Endothelial cell of umbilical vein (primary cell): Measurements from ENCODE around the gene SFMBT2. TPM values are rescaled to one million over a fixed set of nuclear protein-coding genes. Genes with fewer than 3 reads are reported as not detected.

Experiments
- BruUV-seq: library from RNA; stranded (reverse); fragments of 400-500 nt; replicated peaks from 2 replicates; lab custom pipeline; 2021; lab: Mats Ljungman, UMichigan
- CTCF ChIA-PET: fragments of 300-600, 350-600 bp; sonication (Branson Sonifier 250); formaldehyde crosslinking; loops from one replicate; lab custom pipeline; 2021; ENCODE audit warnings: antibody characterized with exemption, inconsistent platforms; lab: Charles Lee
- POLR2A ChIA-PET: fragments of 300-600, 350-600 bp; sonication (Branson Sonifier 250); formaldehyde crosslinking; loops from one replicate; lab custom pipeline; 2021; ENCODE audit warnings: antibody characterized with exemption, inconsistent platforms; lab: Charles Lee
- DNase-seq: peaks from one replicate; pipeline ENCODE4 v3.0.0-alpha.2; 2011; ENCODE audit warnings: low read depth, low spot score
- FAIRE-seq: peaks from 2 replicates; lab custom pipeline; 2011; peaks lifted over from hg19 to GRCh38; lab: Jason Lieb, UNC
- H2AFZ ChIP-seq: 2 replicates; pipeline ENCODE4 v1.6.0; 2012; ENCODE audit warnings: low read depth, low read length, control low read depth, inconsistent platforms
- H3K27ac ChIP-seq: 2 replicates; pipeline ENCODE4 v1.5.1; 2011; ENCODE audit warnings: low read depth, mild to moderate bottlenecking, control low read depth, low read length, moderate library complexity; ENCODE audit not compliant: insufficient read depth
- H3K27me3 ChIP-seq, 2 experiments: 2 replicates each; pipeline versions ENCODE4 v1.6.0 to v1.6.1; 2011; ENCODE audit warnings: low read length in 2 of 2, mixed read lengths in 1 of 2; ENCODE audit not compliant: control insufficient read depth in 2 of 2, insufficient read depth in 2 of 2
- H3K36me3 ChIP-seq, 2 experiments: 2 replicates in 1 of 2; 3 replicates in 1 of 2; pipeline ENCODE4 v1.5.1; 2011; ENCODE audit warnings: low read length in 2 of 2, mild to moderate bottlenecking in 1 of 2, moderate library complexity in 1 of 2; ENCODE audit not compliant: control insufficient read depth in 2 of 2, insufficient read depth in 2 of 2; ENCODE audit errors: extremely low read depth in 1 of 2
- H3K4me1 ChIP-seq: 3 replicates; pipeline ENCODE4 v1.5.1; 2011; ENCODE audit warnings: mild to moderate bottlenecking, low read length; ENCODE audit not compliant: control insufficient read depth, insufficient read depth; ENCODE audit errors: extremely low read depth
- H3K4me2 ChIP-seq: 2 replicates; pipeline ENCODE4 v1.6.1; 2011; ENCODE audit warnings: low read length, control low read depth, mixed read lengths; ENCODE audit not compliant: insufficient read depth
- H3K4me3 ChIP-seq, 3 experiments: fragments of 200-600 bp in 1 of 3; sonication (generic), shearing (Covaris generic) in 1 of 3; replicated peaks in 1 of 3; 2 replicates each; pipeline ENCODE4 v1.5.1; 2011 to 2016; ENCODE audit warnings: control low read depth in 3 of 3, low read length in 3 of 3, mild to moderate bottlenecking in 2 of 3, inconsistent platforms in 1 of 3, low read depth in 1 of 3, moderate library complexity in 1 of 3; ENCODE audit not compliant: insufficient read depth in 1 of 3
- H3K79me2 ChIP-seq: 2 replicates; pipeline ENCODE4 v1.6.0; 2012; ENCODE audit warnings: low read length, inconsistent platforms; ENCODE audit not compliant: control insufficient read depth, insufficient read depth
- H3K9ac ChIP-seq: replicated peaks from 2 replicates; pipeline ENCODE3; 2011; ENCODE audit warnings: low read length, control low read depth; ENCODE audit not compliant: insufficient read depth; ENCODE audit errors: extremely low read depth
- H3K9me1 ChIP-seq: replicated peaks from 3 replicates; pipeline ENCODE4 v1.6.0; 2011; ENCODE audit warnings: mild to moderate bottlenecking, low read length; ENCODE audit not compliant: control insufficient read depth, insufficient read depth; ENCODE audit errors: extremely low read depth
- H3K9me3 ChIP-seq: replicated peaks from 2 replicates; pipeline ENCODE4 v1.5.1; 2012; ENCODE audit warnings: low read length, inconsistent platforms; ENCODE audit not compliant: control insufficient read depth, insufficient read depth
- H4K20me1 ChIP-seq: replicated peaks from 2 replicates; pipeline ENCODE3; 2011; ENCODE audit warnings: mild to moderate bottlenecking, low read length; ENCODE audit not compliant: control insufficient read depth, insufficient read depth; ENCODE audit errors: extremely low read depth
- EZH2 ChIP-seq: IDR thresholded peaks from 2 replicates; pipeline ENCODE4 v1.6.1; 2012; ENCODE audit warnings: borderline replicate concordance, low read depth, mild to moderate bottlenecking, moderate library complexity, low read length, inconsistent platforms; ENCODE audit not compliant: severe bottlenecking
- FOS ChIP-seq: IDR thresholded peaks from 2 replicates; pipeline ENCODE4 v1.6.1; 2011; ENCODE audit warnings: mild to moderate bottlenecking, low read length, moderate library complexity, borderline replicate concordance; ENCODE audit not compliant: insufficient read depth
- GATA2 ChIP-seq: IDR thresholded peaks from 2 replicates; pipeline ENCODE4 v1.7.0; 2011; ENCODE audit warnings: low read depth, mild to moderate bottlenecking, moderate library complexity, mixed read lengths, low read length; ENCODE audit not compliant: insufficient read length, insufficient read depth
- JUN ChIP-seq: IDR thresholded peaks from 2 replicates; pipeline ENCODE4 v1.6.1; 2011; ENCODE audit warnings: borderline replicate concordance, low read depth; ENCODE audit not compliant: insufficient read length, insufficient read depth
- MYC ChIP-seq: IDR thresholded peaks from one replicate; pipeline ENCODE4 v1.6.1; 2011; ENCODE audit warnings: mild to moderate bottlenecking, low read depth, low read length
- POLR2A ChIP-seq: IDR thresholded peaks from 2 replicates; pipeline ENCODE4 v1.6.1; 2012; ENCODE audit warnings: low read depth, mild to moderate bottlenecking, control low read depth, low read length
- POLR2AphosphoS5 ChIP-seq: IDR thresholded peaks from 2 replicates; pipeline ENCODE4 v1.6.1; 2012; ENCODE audit warnings: low read depth, mild to moderate bottlenecking, control low read depth, low read length, moderate library complexity; ENCODE audit not compliant: insufficient read depth
- dilution Hi-C: fragments of 300-500 bp; cut with MboI; formaldehyde crosslinking; loops from one replicate; pipeline ENCODE4 v1.15.0; 2019; ENCODE audit warnings: low sequenced_read_pairs; ENCODE audit not compliant: extremely low pct_ligation_motif_present
- intact Hi-C: fragments of 100-400 bp; cut with micrococcal nuclease; formaldehyde crosslinking; loops from one replicate; pipeline ENCODE4 v1.10.0; 2022
- polyA plus RNA-seq, 4 experiments: library from polyadenylated mRNA; depleted of rRNA in 3 of 4; stranded (reverse) in 3 of 4; unstranded in 1 of 4; fragments of >200 nt; gene quantifications; 2 replicates each; pipeline versions ENCODE4 v1.2.1 to v1.2.3, GENCODE V29; 2011 to 2012; ENCODE audit warnings: missing spikeins in 1 of 4
- total RNA-seq: library from RNA; stranded (reverse); gene quantifications from 2 replicates; pipeline ENCODE4 v1.2.3, GENCODE V29; 2021
- TF ChIP-seq, protein P1 (sequence below): IDR thresholded peaks from 2 replicates; pipeline ENCODE4 v1.6.1; 2011; ENCODE audit not compliant: insufficient read depth, insufficient read length
- TF ChIP-seq, protein P2 (sequence below), 2 donors: IDR thresholded peaks; 1 replicate in 1 of 2; 2 replicates in 1 of 2; pipeline ENCODE4 v1.5.1; 2011; ENCODE audit warnings: low read length in 2 of 2, mild to moderate bottlenecking in 2 of 2, moderate library complexity in 2 of 2, control low read depth in 1 of 2, inconsistent platforms in 1 of 2, low read depth in 1 of 2; ENCODE audit not compliant: insufficient read depth in 1 of 2; ENCODE audit errors: extremely low read depth in 1 of 2

Gene SFMBT2
- total and polyA plus RNA-seq, 2 donors (not counting 3 experiments of a cell fraction or from before 2014, with no cell fraction given): 0.14 to 0.64 TPM

DNA sequence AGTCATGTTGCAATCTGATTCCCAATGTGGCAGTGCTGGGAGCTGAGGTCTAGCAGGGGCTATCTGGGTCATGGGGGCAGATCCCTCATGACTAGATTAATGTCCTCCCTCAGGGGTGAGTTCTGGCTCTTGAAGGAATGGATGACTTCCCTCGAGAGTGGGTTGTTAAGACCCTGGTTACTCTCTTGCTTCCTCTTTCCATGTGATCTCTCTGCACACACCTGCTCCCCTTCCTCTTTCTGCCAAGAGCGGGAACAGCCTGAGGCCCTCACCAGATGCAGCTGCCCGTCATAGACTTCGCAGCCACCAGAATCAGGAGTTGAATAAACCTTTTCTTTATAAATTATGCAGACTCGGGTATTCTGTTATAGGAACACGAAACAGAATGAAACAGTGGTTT, 37.8 kb downstream of the SFMBT2 start:
- H3K9me3 ChIP-seq: no peaks in the 10 kb centered on the region
- TF ChIP-seq GATA2 (no peak), EZH2 (no peak), JUN (no peak), MYC (no peak), POLR2A (no peak), POLR2AphosphoS5 (no peak)
- TF ChIP-seq, protein P1, sequence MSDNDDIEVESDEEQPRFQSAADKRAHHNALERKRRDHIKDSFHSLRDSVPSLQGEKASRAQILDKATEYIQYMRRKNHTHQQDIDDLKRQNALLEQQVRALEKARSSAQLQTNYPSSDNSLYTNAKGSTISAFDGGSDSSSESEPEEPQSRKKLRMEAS: no peak
- no TSS peak for BruUV-seq
- H3K4me3 ChIP-seq: no peak overlapping the region
- ChIA-PET POLR2A (no interaction called here), CTCF (no interaction called here)
- no peak overlapping the region for H3K4me2 ChIP-seq
- intact Hi-C loops (no loop called here), dilution Hi-C loops (no loop called here)
- H3K27ac ChIP-seq: no peak overlapping the region
- no peaks in the 10 kb centered on the region for H4K20me1 ChIP-seq
- H3K9ac ChIP-seq: no peak overlapping the region
- no peaks in the 10 kb centered on the region for H3K9me1 ChIP-seq
- H3K27me3 ChIP-seq: no peaks in the 10 kb centered on the region
- no peaks in the 10 kb centered on the region for H3K79me2 ChIP-seq
- no peak overlapping the region for H2AFZ ChIP-seq
- DNase-seq: no peak
- H3K36me3 ChIP-seq: no peaks in the 10 kb centered on the region
- no peaks in the 10 kb centered on the region for H3K4me1 ChIP-seq
- FAIRE-seq: no peak

DNA sequence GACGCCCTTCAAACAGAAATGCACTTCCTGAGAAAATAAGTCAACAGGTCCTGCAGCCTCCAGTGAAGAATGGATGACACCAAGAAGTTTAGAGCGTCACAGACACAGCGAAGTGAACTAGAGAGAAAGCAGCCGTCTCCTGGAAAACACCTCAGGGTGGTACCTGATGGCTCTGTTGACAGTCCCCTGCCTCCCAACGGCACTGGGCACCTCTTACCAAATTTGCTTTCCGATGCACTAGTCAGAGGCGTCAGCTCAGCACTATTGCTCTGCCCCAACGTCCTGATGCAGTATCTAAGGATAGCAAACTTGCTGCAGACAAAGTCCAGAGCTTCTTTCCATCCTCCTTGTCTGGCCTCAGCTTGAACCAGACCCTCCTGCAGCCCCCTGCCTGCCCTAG, 38.3 kb downstream of the SFMBT2 start:
- dilution Hi-C loops (no loop called here), intact Hi-C loops (no loop called here)
- TF ChIP-seq FOS: no peak
- no peak for TF ChIP-seq GATA2
- TF ChIP-seq JUN: no peak
- TF ChIP-seq, protein P1: no peak
- no peak for TF ChIP-seq POLR2AphosphoS5
- TF ChIP-seq EZH2: no peak
- TF ChIP-seq, protein P2, sequence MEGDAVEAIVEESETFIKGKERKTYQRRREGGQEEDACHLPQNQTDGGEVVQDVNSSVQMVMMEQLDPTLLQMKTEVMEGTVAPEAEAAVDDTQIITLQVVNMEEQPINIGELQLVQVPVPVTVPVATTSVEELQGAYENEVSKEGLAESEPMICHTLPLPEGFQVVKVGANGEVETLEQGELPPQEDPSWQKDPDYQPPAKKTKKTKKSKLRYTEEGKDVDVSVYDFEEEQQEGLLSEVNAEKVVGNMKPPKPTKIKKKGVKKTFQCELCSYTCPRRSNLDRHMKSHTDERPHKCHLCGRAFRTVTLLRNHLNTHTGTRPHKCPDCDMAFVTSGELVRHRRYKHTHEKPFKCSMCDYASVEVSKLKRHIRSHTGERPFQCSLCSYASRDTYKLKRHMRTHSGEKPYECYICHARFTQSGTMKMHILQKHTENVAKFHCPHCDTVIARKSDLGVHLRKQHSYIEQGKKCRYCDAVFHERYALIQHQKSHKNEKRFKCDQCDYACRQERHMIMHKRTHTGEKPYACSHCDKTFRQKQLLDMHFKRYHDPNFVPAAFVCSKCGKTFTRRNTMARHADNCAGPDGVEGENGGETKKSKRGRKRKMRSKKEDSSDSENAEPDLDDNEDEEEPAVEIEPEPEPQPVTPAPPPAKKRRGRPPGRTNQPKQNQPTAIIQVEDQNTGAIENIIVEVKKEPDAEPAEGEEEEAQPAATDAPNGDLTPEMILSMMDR (IDR thresholded peaks at IDR 0.05; ENCODE audit: extremely low read depth in 1 of 2, insufficient read depth in 1 of 2, low read depth in 1 of 2, low read length in 2 of 2): no peak
- TF ChIP-seq MYC: no peak
- no peak for TF ChIP-seq POLR2A
- H3K9ac ChIP-seq: no peak overlapping the region
- BruUV-seq: no TSS peak
- no peaks in the 10 kb centered on the region for H3K9me3 ChIP-seq
- DNase-seq: no peak
- no peaks in the 10 kb centered on the region for H3K9me1 ChIP-seq
- POLR2A ChIA-PET: no interaction called here
- H3K27ac ChIP-seq: no peak overlapping the region
- CTCF ChIA-PET: no interaction called here
- no peaks in the 10 kb centered on the region for H4K20me1 ChIP-seq
- H3K4me3 ChIP-seq: no peak overlapping the region
- no peaks in the 10 kb centered on the region for H3K36me3 ChIP-seq
- FAIRE-seq: no peak
- no peaks in the 10 kb centered on the region for H3K79me2 ChIP-seq
- no peaks in the 10 kb centered on the region for H3K27me3 ChIP-seq
- H3K4me2 ChIP-seq: no peak overlapping the region
- no peak overlapping the region for H2AFZ ChIP-seq
- H3K4me1 ChIP-seq: no peaks in the 10 kb centered on the region
